NCI-H446 (cell line): Measurements from ENCODE around the gene GALNT18.

Experiments
- DNase-seq, 2 experiments: peaks; one replicate each; lab custom pipeline; 2025; lab: John Stamatoyannopoulos, UW

The GALNT18 gene

GRCh38 chr11:11411401-11411985, 210.3 kb downstream of the GALNT18 start:
- DNase-seq: no peak

- no peak for DNase-seq
Measured at GRCh38 chr11:11409901-11410300, 211.9 kb downstream of the GALNT18 start.

- DNase-seq: no peak
Measured at GRCh38 chr11:11409224-11409623, 212.6 kb downstream of the GALNT18 start.

GRCh38 chr11:11408436-11409221, 213.2 kb downstream of the GALNT18 start:
- peak in 1 of 2 experiments; percentile 10 for DNase-seq

GRCh38 chr11:11407763-11408084, 214.1 kb downstream of the GALNT18 start:
- no peak for DNase-seq

- DNase-seq: peak in 1 of 2 experiments; percentile 52
Measured at GRCh38 chr11:11407065-11407762, 214.6 kb downstream of the GALNT18 start.

- DNase-seq: no peak
Measured at GRCh38 chr11:11406652-11407051, 215.2 kb downstream of the GALNT18 start.

GRCh38 chr11:11403763-11404725, 217.8 kb downstream of the GALNT18 start:
- DNase-seq: peak; percentile 71 to 89

GRCh38 chr11:11401960-11402535, 219.8 kb downstream of the GALNT18 start:
- no peak for DNase-seq

- DNase-seq: peak in 1 of 2 experiments; percentile 31
Measured at GRCh38 chr11:11400635-11401232, 221.1 kb downstream of the GALNT18 start.

- no peak for DNase-seq
Measured at GRCh38 chr11:11400121-11400520, 221.7 kb downstream of the GALNT18 start.

GRCh38 chr11:11397781-11398180, 224.0 kb downstream of the GALNT18 start:
- DNase-seq: no peak

- no peak for DNase-seq
Measured at GRCh38 chr11:11397036-11397415, 224.8 kb downstream of the GALNT18 start.

GRCh38 chr11:11396301-11397035, 225.3 kb downstream of the GALNT18 start:
- DNase-seq: peak; percentile 40 to 55

- no peak for DNase-seq
Measured at GRCh38 chr11:11395126-11395525, 226.7 kb downstream of the GALNT18 start.

- DNase-seq: no peak
Measured at GRCh38 chr11:11394241-11394640, 227.6 kb downstream of the GALNT18 start.

- DNase-seq: peak in 1 of 2 experiments; percentile 9
Measured at GRCh38 chr11:11391796-11392463, 229.9 kb downstream of the GALNT18 start.

GRCh38 chr11:11391169-11391568, 230.6 kb downstream of the GALNT18 start:
- DNase-seq: no peak

GRCh38 chr11:11390068-11390771, 231.6 kb downstream of the GALNT18 start:
- DNase-seq: no peak
